Gastroesophageal sphincter (tissue), 3 donors: ENCODE data around the gene CACNA2D3.

Source experiments
- CTCF ChIP-seq, 4 experiments: fragments of 200-600 bp in 2 of 4; fragments of 450-650 bp in 2 of 4; sonication (generic) in 1 of 4; IDR thresholded peaks; one replicate each; pipeline ENCODE4 v1.5.1; 2017 to 2019; ENCODE audit warnings: antibody characterized with exemption in 4 of 4, mild to moderate bottlenecking in 2 of 4, moderate library complexity in 2 of 4
- POLR2A ChIP-seq, 2 donors: fragments of 450-650 bp; IDR thresholded peaks; one replicate each; pipeline ENCODE4 v1.6.1; 2017; ENCODE audit warnings: antibody characterized with exemption in 2 of 2, mild to moderate bottlenecking in 2 of 2, moderate library complexity in 1 of 2

- TF ChIP-seq CTCF (IDR thresholded peaks at IDR 0.05) (no peak), POLR2A (IDR thresholded peaks at IDR 0.05) (no peak)
Observed at GRCh38 chr3:54358316-54358715, 236.0 kb downstream of the CACNA2D3 start.
